ENCODE results near the gene SERPINB10.

GRCh38 chr18:63971320-63972001 is 63.7 kb downstream of the SERPINB10 start:
- TF ChIP-seq POLR2AphosphoS5 (IDR thresholded peaks at IDR 0.05; ENCODE audit: low read depth) (no peak), CTCF (IDR thresholded peaks at IDR 0.05; ENCODE audit: insufficient read depth, low read length) (no peak), GABPA (IDR thresholded peaks at IDR 0.05; ENCODE audit: low read depth) (no peak), REST (IDR thresholded peaks at IDR 0.05; ENCODE audit: insufficient replicate concordance, low read depth) (no peak), SPI1 (IDR thresholded peaks at IDR 0.05; ENCODE audit: borderline replicate concordance, low read depth) (no peak)

All from HL-60 (cell line).